AG04449 (cell line): ENCODE results near the gene PTPRF.
A peak's percentile ranks its signal among the peaks of the same experiment; 100 is the strongest.

Source experiments
- CTCF ChIA-PET: fragments of 350-600 bp; formaldehyde crosslinking; extraction: SDS; loops from one replicate; lab custom pipeline; 2021; ENCODE audit warnings: antibody characterized with exemption; lab: Yijun Ruan, JAX
- POLR2A ChIA-PET: fragments of 400-600, 350-600 bp; formaldehyde crosslinking; extraction: SDS; loops from one replicate; lab custom pipeline; 2020; ENCODE audit warnings: antibody characterized with exemption, inconsistent platforms; lab: Yijun Ruan, JAX
- DNase-seq: peaks from one replicate; pipeline ENCODE4 v3.0.0-alpha.2; 2010; ENCODE audit warnings: low read depth, low spot score
- H3K4me3 ChIP-seq: 2 replicates; pipeline ENCODE4 v1.5.1; 2011; ENCODE audit warnings: low read depth, mild to moderate bottlenecking, control low read depth, low read length
- TF ChIP-seq, protein P1 (sequence below): IDR thresholded peaks from one replicate; pipeline ENCODE4 v1.5.1; 2011; ENCODE audit warnings: mild to moderate bottlenecking, moderate library complexity, low read length, control low read depth, inconsistent platforms; ENCODE audit not compliant: insufficient read depth; ENCODE audit errors: missing control alignments

PTPRF gene

DNA sequence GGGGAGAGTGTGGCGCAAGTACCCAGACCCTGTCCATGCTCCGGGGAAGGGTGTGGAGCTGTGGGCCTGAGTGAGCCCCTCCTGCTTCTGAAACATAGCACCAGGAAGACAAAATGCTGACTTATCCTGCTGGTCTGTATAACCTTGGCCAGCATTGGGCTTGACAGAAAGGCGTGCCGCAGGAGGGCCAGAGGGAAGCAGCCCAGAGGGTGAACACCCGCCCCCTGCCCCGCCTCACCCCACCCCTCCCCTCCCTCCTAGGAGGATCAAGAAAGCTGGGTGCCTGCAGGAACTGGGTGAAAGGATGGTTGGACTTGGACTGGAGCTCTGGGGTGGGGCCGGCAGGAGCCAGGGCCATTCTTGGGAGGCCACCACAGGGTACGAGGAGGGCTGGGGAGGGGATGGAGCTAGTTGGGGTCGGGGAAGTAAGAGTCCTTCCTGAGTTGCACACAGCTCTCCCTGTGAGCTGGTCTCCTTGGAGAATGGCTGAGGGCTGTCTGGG lies 27.1 kb downstream of the PTPRF start:
- TF ChIP-seq, protein P1, sequence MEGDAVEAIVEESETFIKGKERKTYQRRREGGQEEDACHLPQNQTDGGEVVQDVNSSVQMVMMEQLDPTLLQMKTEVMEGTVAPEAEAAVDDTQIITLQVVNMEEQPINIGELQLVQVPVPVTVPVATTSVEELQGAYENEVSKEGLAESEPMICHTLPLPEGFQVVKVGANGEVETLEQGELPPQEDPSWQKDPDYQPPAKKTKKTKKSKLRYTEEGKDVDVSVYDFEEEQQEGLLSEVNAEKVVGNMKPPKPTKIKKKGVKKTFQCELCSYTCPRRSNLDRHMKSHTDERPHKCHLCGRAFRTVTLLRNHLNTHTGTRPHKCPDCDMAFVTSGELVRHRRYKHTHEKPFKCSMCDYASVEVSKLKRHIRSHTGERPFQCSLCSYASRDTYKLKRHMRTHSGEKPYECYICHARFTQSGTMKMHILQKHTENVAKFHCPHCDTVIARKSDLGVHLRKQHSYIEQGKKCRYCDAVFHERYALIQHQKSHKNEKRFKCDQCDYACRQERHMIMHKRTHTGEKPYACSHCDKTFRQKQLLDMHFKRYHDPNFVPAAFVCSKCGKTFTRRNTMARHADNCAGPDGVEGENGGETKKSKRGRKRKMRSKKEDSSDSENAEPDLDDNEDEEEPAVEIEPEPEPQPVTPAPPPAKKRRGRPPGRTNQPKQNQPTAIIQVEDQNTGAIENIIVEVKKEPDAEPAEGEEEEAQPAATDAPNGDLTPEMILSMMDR = no peak
- no peak overlapping the region for H3K4me3 ChIP-seq
- ChIA-PET CTCF (interaction anchor here (0.9 to 1.2 kb wide), 2 partner anchors 13 to 21 kb away, joined by 3 read pairs; no protein-coding TSS in a partner anchor), POLR2A (interaction anchor here (0.6 to 1.4 kb wide), 2 partner anchors 92 to 116 kb away, joined by 3 to 5 read pairs; partner anchors contain the start of gene KDM4A)
- no peak for DNase-seq

DNA sequence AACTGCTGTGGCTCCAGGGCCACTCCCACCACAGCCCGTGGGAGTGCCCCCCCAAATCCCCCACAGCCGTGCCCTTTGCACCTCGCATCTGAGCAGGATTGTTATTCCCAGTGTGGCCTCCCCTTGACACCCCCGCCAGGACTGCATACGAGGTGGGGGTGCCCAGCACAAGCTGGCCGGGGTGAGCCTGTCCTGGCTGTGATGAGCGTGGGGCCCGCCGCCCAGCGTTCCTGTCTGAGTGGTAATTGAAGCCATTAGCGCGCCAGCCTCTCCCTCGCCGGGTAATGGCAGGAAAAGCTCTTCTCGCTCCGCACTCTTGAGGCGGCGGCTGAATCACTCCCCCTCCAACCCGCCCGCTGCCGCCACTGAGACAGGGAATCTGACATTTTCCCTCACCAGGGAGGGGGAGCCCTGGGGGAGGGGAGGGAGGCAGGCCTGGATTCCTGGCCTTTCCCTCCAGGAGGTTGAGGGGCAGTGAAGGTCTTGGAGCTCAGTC lies 27.7 kb downstream of the PTPRF start:
- TF ChIP-seq, protein P1 = no peak
- peak overlapping the region; percentile 15 for H3K4me3 ChIP-seq
- POLR2A ChIA-PET = interaction anchor here (0.6 to 1.4 kb wide), 2 partner anchors 92 to 115 kb away, joined by 3 to 5 read pairs; partner anchors contain the start of gene KDM4A
- no peak for DNase-seq
- CTCF ChIA-PET = interaction anchor here (0.8 to 1.2 kb wide), 3 partner anchors 13 to 24 kb away, joined by 3 read pairs; no protein-coding TSS in a partner anchor

DNA sequence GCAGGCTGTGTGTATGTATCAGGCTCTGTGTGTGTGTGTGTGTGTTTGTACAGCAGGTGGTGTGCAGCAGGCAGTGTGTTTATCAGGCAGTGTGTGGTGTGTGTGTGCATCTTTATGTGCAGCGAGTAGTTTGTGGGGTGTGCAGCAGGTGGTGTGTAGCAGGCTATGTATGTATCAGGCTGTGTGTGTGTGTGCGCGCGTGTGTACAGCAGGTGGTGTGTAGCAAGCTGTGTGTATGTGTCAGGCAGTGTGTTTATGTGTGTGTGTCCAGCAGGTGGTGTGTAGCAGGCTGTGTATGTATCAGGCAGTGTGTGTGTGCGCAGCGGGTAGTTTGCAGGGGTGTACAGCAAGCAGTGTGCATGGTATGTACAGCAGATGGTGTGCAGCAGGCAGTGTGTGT lies 29.0 kb downstream of the PTPRF start:
- H3K4me3 ChIP-seq = no peak overlapping the region
- ChIA-PET CTCF (no interaction called here), POLR2A (no interaction called here)
- TF ChIP-seq, protein P1 = no peak
- no peak for DNase-seq

DNA sequence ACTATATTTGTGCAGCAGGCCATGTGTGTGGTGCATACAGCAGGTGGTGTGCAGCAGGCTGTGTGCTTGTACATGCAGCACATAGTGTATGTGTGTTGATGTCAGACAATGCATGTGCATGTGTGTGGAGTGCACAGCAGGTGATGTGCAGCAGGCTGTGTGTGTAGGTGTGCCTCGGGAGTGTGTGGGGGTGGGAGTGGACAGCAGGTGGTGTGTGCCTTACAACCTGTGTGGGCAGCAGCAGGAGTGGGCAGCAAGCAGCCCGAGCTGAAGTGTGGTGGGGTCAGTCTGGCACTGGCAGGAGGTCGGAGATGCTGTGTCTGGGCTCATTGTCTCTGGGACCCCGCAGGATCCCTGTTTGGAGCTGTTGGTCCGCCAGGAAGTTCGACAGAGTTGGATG lies 29.6 kb downstream of the PTPRF start:
- CTCF ChIA-PET = interaction anchor here (1.1 kb wide), 1 partner anchor 20 kb away, joined by 3 read pairs; no protein-coding TSS in a partner anchor
- TF ChIP-seq, protein P1 = no peak
- DNase-seq = no peak
- no peak overlapping the region for H3K4me3 ChIP-seq
- POLR2A ChIA-PET = no interaction called here

DNA sequence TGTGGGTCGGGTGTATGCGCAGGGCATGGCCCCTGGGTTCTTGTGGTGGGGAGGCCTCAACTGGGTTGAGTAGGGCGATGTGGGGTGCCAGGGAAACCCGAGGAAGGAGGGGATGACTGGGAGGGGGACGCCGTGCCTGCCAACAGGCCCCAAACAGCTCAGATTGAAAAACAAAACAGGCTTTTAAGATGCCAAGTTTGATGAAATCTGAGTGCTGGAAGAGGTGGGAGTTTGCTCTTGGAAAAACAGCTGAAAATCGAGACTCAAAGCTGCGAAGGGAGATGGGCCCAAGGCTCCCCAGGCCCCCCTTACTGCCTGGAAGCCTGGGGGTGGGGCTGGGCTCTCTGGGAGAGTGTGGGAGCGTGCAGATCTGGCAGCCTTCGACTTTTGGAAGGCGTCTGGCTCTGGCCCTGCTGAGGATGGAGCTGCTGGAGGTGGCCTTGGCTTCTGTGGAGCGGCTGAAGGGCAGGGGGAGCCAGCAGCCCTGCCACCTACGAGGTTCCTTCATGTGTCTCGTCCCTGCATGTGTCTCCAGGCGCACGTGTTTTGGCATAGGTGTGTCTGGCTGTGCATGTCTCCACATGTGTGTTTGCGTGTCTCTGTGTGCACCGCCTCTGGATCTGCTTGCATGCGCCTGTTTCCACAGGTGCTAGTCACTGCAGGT lies 33.3 kb downstream of the PTPRF start:
- POLR2A ChIA-PET = interaction anchor here (1.1 kb wide), 1 partner anchor 18 kb away, joined by 3 read pairs; no protein-coding TSS in a partner anchor
- no peak overlapping the region for H3K4me3 ChIP-seq
- no peak for DNase-seq

More for the DNA sequence above, 33.3 kb downstream of the PTPRF start:
- CTCF ChIA-PET = interaction anchor here (2.0 kb wide), 1 partner anchor 9 kb away, joined by 16 read pairs; no protein-coding TSS in a partner anchor
- TF ChIP-seq, protein P1 = no peak
